ENCODE results near the gene TBK1. TPM values are rescaled to one million over a fixed set of nuclear protein-coding genes. Genes with fewer than 3 reads are reported as not detected.

The TBK1 gene
- total RNA-seq, 1 experiment from 2014 or later = 26.2 TPM

GRCh38 chr12:64468966-64469365, 17.0 kb downstream of the TBK1 start:
- no peak for DNase-seq
- H2AFZ ChIP-seq = no peak overlapping the region
- H3K27me3 ChIP-seq (ENCODE audit: insufficient read depth, low read depth) = no peaks in the 10 kb centered on the region
- H3F3A ChIP-seq (ENCODE audit: insufficient read depth, low read depth) = peaks cover 1% of the 10 kb centered on the region; the same call in 1 of the 2 replicates
- ChIA-PET CTCF (interaction anchor here (0.6 kb wide), 1 partner anchor 553 kb away, joined by 4 read pairs; no protein-coding TSS in a partner anchor), POLR2A (ENCODE audit: unreplicated experiment) (no interaction called here)
- peaks cover 41% of the 10 kb centered on the region for H3K36me3 ChIP-seq (ENCODE audit: low read depth)
- no peaks in the 10 kb centered on the region for H3K9me3 ChIP-seq (ENCODE audit: insufficient read depth, low read depth)
- H3K4me1 ChIP-seq (replicated peaks; ENCODE audit: insufficient read depth) = no peaks in the 10 kb centered on the region
- no peak overlapping the region for H3K4me3 ChIP-seq
- BruUV-seq (replicated peaks) = no TSS peak
- no peaks in the 10 kb centered on the region for H3K79me2 ChIP-seq (ENCODE audit: low read depth)
- H4K20me1 ChIP-seq (ENCODE audit: insufficient read depth) = no peaks in the 10 kb centered on the region; the same call in 1 of the 2 replicates
- H3K27ac ChIP-seq = no peak overlapping the region
- intact Hi-C loops (cut with micrococcal nuclease; ENCODE audit: unreplicated experiment) = no loop called here
- H3K9me2 ChIP-seq (ENCODE audit: insufficient read depth) = no peaks in the 10 kb centered on the region
- TF ChIP-seq EZH2 (IDR thresholded peaks at IDR 0.05; ENCODE audit: low read depth) (no peak), CTCF (conservative IDR thresholded peaks at IDR 0.05) (no peak)
- no peak overlapping the region for H3K4me2 ChIP-seq

- Histone ChIP-seq H2AFZ (no peak overlapping the region), H3K27me3 (ENCODE audit: insufficient read depth, low read depth) (no peaks in the 10 kb centered on the region), H3K4me2 (no peak overlapping the region), H3K79me2 (ENCODE audit: low read depth) (no peaks in the 10 kb centered on the region), H3K36me3 (ENCODE audit: low read depth) (peaks cover 45% of the 10 kb centered on the region), H4K20me1 (ENCODE audit: insufficient read depth) (no peaks in the 10 kb centered on the region; the same call in 1 of the 2 replicates), H3K4me1 (replicated peaks; ENCODE audit: insufficient read depth) (no peaks in the 10 kb centered on the region), H3K9me3 (ENCODE audit: insufficient read depth, low read depth) (no peaks in the 10 kb centered on the region), H3K9me2 (ENCODE audit: insufficient read depth) (no peaks in the 10 kb centered on the region), H3F3A (ENCODE audit: insufficient read depth, low read depth) (no peaks in the 10 kb centered on the region), H3K27ac (no peak overlapping the region), H3K4me3 (no peak overlapping the region)
- no TSS peak for BruUV-seq (replicated peaks)
- intact Hi-C loops (cut with micrococcal nuclease; ENCODE audit: unreplicated experiment) = no loop called here
- TF ChIP-seq EZH2 (IDR thresholded peaks at IDR 0.05; ENCODE audit: low read depth) (no peak), CTCF (conservative IDR thresholded peaks at IDR 0.05) (no peak)
- no peak for DNase-seq
- ChIA-PET POLR2A (ENCODE audit: unreplicated experiment) (no interaction called here), CTCF (interaction anchor here (0.6 kb wide), 1 partner anchor 554 kb away, joined by 4 read pairs; no protein-coding TSS in a partner anchor)
Observed at GRCh38 chr12:64469455-64470142, 17.7 kb downstream of the TBK1 start.

GRCh38 chr12:64470495-64470894, 18.6 kb downstream of the TBK1 start:
- ChIA-PET POLR2A (ENCODE audit: unreplicated experiment) (no interaction called here), CTCF (no interaction called here)
- Histone ChIP-seq H3K27ac (no peak overlapping the region), H3F3A (ENCODE audit: insufficient read depth, low read depth) (no peaks in the 10 kb centered on the region), H4K20me1 (ENCODE audit: insufficient read depth) (no peaks in the 10 kb centered on the region; the same call in 1 of the 2 replicates), H2AFZ (no peak overlapping the region), H3K79me2 (ENCODE audit: low read depth) (no peaks in the 10 kb centered on the region), H3K9me2 (ENCODE audit: insufficient read depth) (no peaks in the 10 kb centered on the region), H3K27me3 (ENCODE audit: insufficient read depth, low read depth) (no peaks in the 10 kb centered on the region), H3K4me1 (replicated peaks; ENCODE audit: insufficient read depth) (no peaks in the 10 kb centered on the region), H3K4me2 (no peak overlapping the region), H3K9me3 (ENCODE audit: insufficient read depth, low read depth) (no peaks in the 10 kb centered on the region), H3K4me3 (no peak overlapping the region), H3K36me3 (ENCODE audit: low read depth) (peaks cover 49% of the 10 kb centered on the region)
- TF ChIP-seq CTCF (conservative IDR thresholded peaks at IDR 0.05) (no peak), EZH2 (IDR thresholded peaks at IDR 0.05; ENCODE audit: low read depth) (no peak)
- no peak for DNase-seq
- no TSS peak for BruUV-seq (replicated peaks)
- intact Hi-C loops (cut with micrococcal nuclease; ENCODE audit: unreplicated experiment) = no loop called here
